CD14-positive monocyte (primary cell): ENCODE results near the gene CSMD2. TPM values are rescaled to one million over a fixed set of nuclear protein-coding genes. Genes with fewer than 3 reads are reported as not detected.

Experiments used
- DNase-seq, 3 donors: peaks; one replicate each; pipeline ENCODE4 v3.0.0-alpha.2; 2011 to 2022
- H2AFZ ChIP-seq: 2 replicates; pipeline ENCODE4 v1.6.0; 2012; ENCODE audit warnings: mild to moderate bottlenecking, low read depth, low read length, inconsistent platforms; ENCODE audit not compliant: insufficient read depth, poor library complexity, severe bottlenecking
- H3K27ac ChIP-seq, 2 donors: 1 replicate in 1 of 2; 2 replicates in 1 of 2; pipeline ENCODE4 v1.5.1; 2012 to 2013; ENCODE audit warnings: low read length in 2 of 2, control low read depth in 1 of 2, inconsistent platforms in 1 of 2, low read depth in 1 of 2, mild to moderate bottlenecking in 1 of 2
- H3K27me3 ChIP-seq, 2 donors: one replicate each; pipeline versions ENCODE4 v1.6.0 to v1.6.1; 2011 to 2013; ENCODE audit warnings: low read length in 2 of 2; ENCODE audit not compliant: control insufficient read depth in 2 of 2, insufficient read depth in 2 of 2
- H3K36me3 ChIP-seq, 2 donors: replicated peaks in 1 of 2; 1 replicate in 1 of 2; 2 replicates in 1 of 2; pipeline versions ENCODE4 v1.5.1 to v1.6.1; 2012 to 2013; ENCODE audit warnings: low read length in 2 of 2, control low read depth in 1 of 2, inconsistent platforms in 1 of 2, mild to moderate bottlenecking in 1 of 2; ENCODE audit not compliant: insufficient read depth in 2 of 2, control insufficient read depth in 1 of 2
- H3K4me1 ChIP-seq, 2 donors: 1 replicate in 1 of 2; 2 replicates in 1 of 2; pipeline versions ENCODE4 v1.5.1 to v1.6.1; 2012 to 2013; ENCODE audit warnings: low read length in 2 of 2, control low read depth in 1 of 2, inconsistent platforms in 1 of 2, mild to moderate bottlenecking in 1 of 2, moderate library complexity in 1 of 2; ENCODE audit not compliant: insufficient read depth in 2 of 2, control insufficient read depth in 1 of 2
- H3K4me2 ChIP-seq: replicated peaks from 2 replicates; pipeline ENCODE3; 2012; ENCODE audit warnings: low read length, moderate library complexity, mild to moderate bottlenecking; ENCODE audit not compliant: poor library complexity, severe bottlenecking; ENCODE audit errors: extremely low read depth
- H3K4me3 ChIP-seq, 3 experiments: fragments of 200-600 bp in 1 of 3; sonication (generic) in 1 of 3; replicated peaks in 1 of 3; 1 replicate in 2 of 3; 2 replicates in 1 of 3; pipeline ENCODE4 v1.5.1; 2011 to 2013; ENCODE audit warnings: low read length in 3 of 3, mild to moderate bottlenecking in 3 of 3, control low read depth in 2 of 3, low read depth in 2 of 3, inconsistent platforms in 1 of 3, moderate library complexity in 1 of 3
- H3K79me2 ChIP-seq: 2 replicates; pipeline ENCODE4 v1.6.0; 2012; ENCODE audit warnings: mild to moderate bottlenecking, control low read depth, inconsistent platforms, low read length, moderate library complexity; ENCODE audit not compliant: insufficient read depth
- H3K9ac ChIP-seq: 2 replicates; pipeline ENCODE4 v1.6.0; 2017; ENCODE audit warnings: low read length, mild to moderate bottlenecking; ENCODE audit not compliant: insufficient read depth, poor library complexity, severe bottlenecking
- H3K9me3 ChIP-seq, 2 donors: replicated peaks in 1 of 2; 1 replicate in 1 of 2; 2 replicates in 1 of 2; pipeline versions ENCODE4 v1.5.1 to v1.6.1; 2012 to 2013; ENCODE audit warnings: low read length in 2 of 2, control low read depth in 1 of 2; ENCODE audit not compliant: control insufficient read depth in 1 of 2, insufficient read depth in 1 of 2
- H4K20me1 ChIP-seq: 2 replicates; pipeline ENCODE4 v1.6.0; 2012; ENCODE audit warnings: mild to moderate bottlenecking, low read length, control low read depth, moderate library complexity; ENCODE audit not compliant: insufficient read depth
- H3K27ac Mint-ChIP-seq, 7 donors: one replicate each; pipeline ENCODE4 v1.8.0; 2020; ENCODE audit warnings: mild to moderate bottlenecking in 7 of 7, mixed read lengths in 7 of 7, moderate library complexity in 6 of 7, inconsistent platforms in 2 of 7
- H3K27me3 Mint-ChIP-seq, 3 donors: one replicate each; pipeline ENCODE4 v1.8.0; 2021 to 2022; ENCODE audit warnings: low read depth in 3 of 3, mild to moderate bottlenecking in 3 of 3, mixed read lengths in 3 of 3, moderate library complexity in 3 of 3, inconsistent platforms in 1 of 3
- H3K36me3 Mint-ChIP-seq, 2 donors: one replicate each; pipeline ENCODE4 v1.8.0; 2020; ENCODE audit warnings: mixed read lengths in 2 of 2, inconsistent platforms in 1 of 2, mild to moderate bottlenecking in 1 of 2
- H3K4me1 Mint-ChIP-seq: one replicate; pipeline ENCODE4 v1.8.0; 2020; ENCODE audit warnings: mild to moderate bottlenecking, mixed read lengths
- H3K4me3 Mint-ChIP-seq, 2 donors: one replicate each; pipeline ENCODE4 v1.8.0; 2020; ENCODE audit warnings: mild to moderate bottlenecking in 2 of 2, mixed read lengths in 2 of 2, moderate library complexity in 1 of 2
- H3K9me3 Mint-ChIP-seq, 7 donors: one replicate each; pipeline ENCODE4 v1.8.0; 2020 to 2022; ENCODE audit warnings: mixed read lengths in 7 of 7, mild to moderate bottlenecking in 6 of 7, moderate library complexity in 6 of 7, inconsistent platforms in 2 of 7
- CTCF ChIP-seq: fragments of 200-600 bp; IDR thresholded peaks from one replicate; pipeline ENCODE4 v1.8.0; 2022; ENCODE audit warnings: antibody characterized with exemption, mild to moderate bottlenecking
- WGBS: methylation state at CpG from one replicate; pipeline ENCODE4 v1.1.5; 2013; ENCODE audit warnings: missing lambda C conversion rate; ENCODE audit not compliant: insufficient coverage; 5-methylcytosine and 5-hydroxymethylcytosine counted together
- intact Hi-C, 2 donors: fragments of 100-400 bp; cut with micrococcal nuclease; formaldehyde crosslinking; loops; one replicate each; pipeline versions ENCODE4 v1.15.0 to v1.15.1; 2023
- polyA plus RNA-seq, 3 donors: library from polyadenylated mRNA; depleted of rRNA in 1 of 3; unstranded in 2 of 3; stranded (reverse) in 1 of 3; fragments of 300-500 nt in 2 of 3; fragments of >200 nt in 1 of 3; fragmentation: Illumina TruSeq in 2 of 3; gene quantifications; 1 replicate in 2 of 3; 2 replicates in 1 of 3; pipeline ENCODE4 v1.2.3, GENCODE V29; 2012 to 2021

CSMD2 gene
- polyA plus RNA-seq, 3 donors: 0.04 TPM; not detected in 2

- intact Hi-C loops: no loop called here
- no peak overlapping the region for H3K27ac ChIP-seq
- H2AFZ ChIP-seq: no peak overlapping the region
- H3K9me3 ChIP-seq: no peaks in the 10 kb centered on the region
- no peak for DNase-seq
- no peak for TF ChIP-seq CTCF
- H3K4me1 ChIP-seq: no peaks in the 10 kb centered on the region
- Mint-ChIP-seq H3K4me3 (no peak overlapping the region), H3K27me3 (peaks cover 2 to 8% (median 5%) of the 10 kb centered on the region in 3 donors), H3K36me3 (no peaks in the 10 kb centered on the region), H3K9me3 (peaks cover 0 to 3% (median 0%) of the 10 kb centered on the region in 7 donors), H3K4me1 (no peaks in the 10 kb centered on the region), H3K27ac (no peak overlapping the region)
- H3K4me3 ChIP-seq: no peak overlapping the region
- WGBS: 84% methylated on average over 6 of the region's 12 CpGs
- H3K9ac ChIP-seq: no peak overlapping the region
- H3K27me3 ChIP-seq: no peaks in the 10 kb centered on the region
- no peaks in the 10 kb centered on the region for H3K79me2 ChIP-seq
- no peak overlapping the region for H3K4me2 ChIP-seq
- no peaks in the 10 kb centered on the region for H3K36me3 ChIP-seq
- H4K20me1 ChIP-seq: no peaks in the 10 kb centered on the region
These were observed 426.1 kb downstream of the CSMD2 start for GRCh38 chr1:33738976-33739375.

GRCh38 chr1:33738536-33738935, 426.5 kb downstream of the CSMD2 start:
- H3K79me2 ChIP-seq: no peaks in the 10 kb centered on the region
- no peak for TF ChIP-seq CTCF
- no peak overlapping the region for H2AFZ ChIP-seq
- H3K27me3 ChIP-seq: no peaks in the 10 kb centered on the region
- no peak overlapping the region for H3K27ac ChIP-seq
- H3K27me3 Mint-ChIP-seq: peaks cover 2 to 8% (median 5%) of the 10 kb centered on the region in 3 donors
- intact Hi-C loops: no loop called here
- 82% methylated on average over 8 of the region's 9 CpGs for WGBS
- H3K9ac ChIP-seq: no peak overlapping the region
- DNase-seq: no peak
- H3K36me3 ChIP-seq: no peaks in the 10 kb centered on the region
- H3K4me3 ChIP-seq: no peak overlapping the region
- no peaks in the 10 kb centered on the region for H3K4me1 ChIP-seq
- no peak overlapping the region for H3K4me2 ChIP-seq
- H3K36me3 Mint-ChIP-seq: no peaks in the 10 kb centered on the region
- H3K9me3 ChIP-seq: no peaks in the 10 kb centered on the region
- H4K20me1 ChIP-seq: no peaks in the 10 kb centered on the region
- no peak overlapping the region for H3K4me3 Mint-ChIP-seq
- H3K27ac Mint-ChIP-seq: peak overlapping the region in 1 of 7 donors; percentile 11
- H3K9me3 Mint-ChIP-seq: peaks cover 0 to 3% (median 0%) of the 10 kb centered on the region in 7 donors
- no peaks in the 10 kb centered on the region for H3K4me1 Mint-ChIP-seq
